H9 (cell line): ENCODE measurements around the gene BYSL. TPM values are rescaled to one million over a fixed set of nuclear protein-coding genes. Genes with fewer than 3 reads are reported as not detected.

ENCODE experiments used
- DNase-seq: peaks from one replicate; pipeline ENCODE4 v3.0.0-alpha.2; 2017
- H2AFZ ChIP-seq: one replicate; pipeline ENCODE4 v1.6.1; 2013; ENCODE audit warnings: mild to moderate bottlenecking, low read length, control low read depth, moderate library complexity
- H2AK5ac ChIP-seq: 2 replicates; pipeline ENCODE4 v1.6.1; 2013; ENCODE audit warnings: low read length, control low read depth, mixed read lengths; ENCODE audit not compliant: insufficient read length
- H2BK120ac ChIP-seq: one replicate; pipeline ENCODE4 v1.6.1; 2013; ENCODE audit warnings: low read depth, mild to moderate bottlenecking, low read length, control low read depth, inconsistent platforms; ENCODE audit not compliant: poor library complexity, severe bottlenecking
- H2BK12ac ChIP-seq: 2 replicates; pipeline ENCODE4 v1.6.1; 2013; ENCODE audit warnings: low read length, control low read depth, mixed read lengths, low read depth; ENCODE audit not compliant: insufficient read length
- H2BK15ac ChIP-seq: 2 replicates; pipeline ENCODE4 v1.6.1; 2013; ENCODE audit warnings: low read depth, low read length, control low read depth
- H2BK20ac ChIP-seq: one replicate; pipeline ENCODE4 v1.6.1; 2013; ENCODE audit warnings: low read depth, mild to moderate bottlenecking, low read length, control low read depth, inconsistent platforms; ENCODE audit not compliant: poor library complexity, severe bottlenecking
- H2BK5ac ChIP-seq: 2 replicates; pipeline ENCODE4 v1.6.1; 2013; ENCODE audit warnings: low read length, control low read depth, mixed read lengths; ENCODE audit not compliant: insufficient read length
- H3K14ac ChIP-seq: 2 replicates; pipeline ENCODE4 v1.6.1; 2013; ENCODE audit warnings: low read length, control low read depth; ENCODE audit not compliant: insufficient read depth
- H3K18ac ChIP-seq: 2 replicates; pipeline ENCODE4 v1.6.1; 2013; ENCODE audit warnings: low read depth, mild to moderate bottlenecking, mixed read lengths, low read length, control low read depth; ENCODE audit not compliant: insufficient read length
- H3K23ac ChIP-seq: 2 replicates; pipeline ENCODE4 v1.6.1; 2013; ENCODE audit warnings: low read length, control low read depth, mixed read lengths, low read depth; ENCODE audit not compliant: insufficient read length
- H3K23me2 ChIP-seq: 2 replicates; pipeline ENCODE4 v1.6.1; 2013; ENCODE audit warnings: low read depth, mild to moderate bottlenecking, mixed read lengths, low read length, control low read depth; ENCODE audit not compliant: insufficient read length, poor library complexity, severe bottlenecking
- H3K27ac ChIP-seq: 2 replicates; pipeline ENCODE4 v1.5.1; 2013; ENCODE audit warnings: low read length, control low read depth, mixed read lengths, low read depth; ENCODE audit not compliant: insufficient read length
- H3K27me3 ChIP-seq: 2 replicates; pipeline ENCODE4 v1.6.1; 2013; ENCODE audit warnings: low read length, control low read depth, inconsistent platforms; ENCODE audit not compliant: insufficient read depth
- H3K4ac ChIP-seq: 2 replicates; pipeline ENCODE4 v1.6.1; 2013; ENCODE audit warnings: low read depth, mild to moderate bottlenecking, control low read depth, inconsistent platforms, low read length, moderate library complexity
- H3K4me1 ChIP-seq: 2 replicates; pipeline ENCODE4 v1.6.1; 2013; ENCODE audit warnings: low read length, control low read depth, inconsistent platforms; ENCODE audit not compliant: insufficient read depth
- H3K4me2 ChIP-seq: 2 replicates; pipeline ENCODE4 v1.6.1; 2013; ENCODE audit warnings: low read length, control low read depth, mixed read lengths; ENCODE audit not compliant: insufficient read length, insufficient read depth
- H3K56ac ChIP-seq: 2 replicates; pipeline ENCODE4 v1.6.1; 2013; ENCODE audit warnings: low read depth, mild to moderate bottlenecking, mixed read lengths, low read length, control low read depth; ENCODE audit not compliant: insufficient read length
- H3K79me1 ChIP-seq: 2 replicates; pipeline ENCODE4 v1.6.1; 2013; ENCODE audit warnings: low read depth, mild to moderate bottlenecking, moderate library complexity, low read length, control low read depth, inconsistent platforms; ENCODE audit not compliant: insufficient read depth, poor library complexity, severe bottlenecking
- H3K79me2 ChIP-seq: 2 replicates; pipeline ENCODE4 v1.6.1; 2013; ENCODE audit warnings: low read length, control low read depth, inconsistent platforms; ENCODE audit not compliant: insufficient read depth
- H3K9ac ChIP-seq: 2 replicates; pipeline ENCODE4 v1.6.1; 2013; ENCODE audit warnings: low read length, control low read depth, mixed read lengths; ENCODE audit not compliant: insufficient read length; ENCODE audit errors: extremely low read depth
- H3K9me3 ChIP-seq: one replicate; pipeline ENCODE4 v1.6.1; 2013; ENCODE audit warnings: low read depth, low read length, inconsistent platforms; ENCODE audit not compliant: control insufficient read depth
- H3T11ph ChIP-seq: one replicate; pipeline ENCODE4 v1.6.1; 2013; ENCODE audit warnings: mild to moderate bottlenecking, low read length, control low read depth, inconsistent platforms
- H4K20me1 ChIP-seq: one replicate; pipeline ENCODE4 v1.6.1; 2013; ENCODE audit not compliant: control insufficient read depth, insufficient read length, insufficient read depth
- H4K5ac ChIP-seq: 2 replicates; pipeline ENCODE4 v1.6.1; 2013; ENCODE audit warnings: low read depth, mild to moderate bottlenecking, mixed read lengths, low read length, control low read depth; ENCODE audit not compliant: insufficient read length
- H4K8ac ChIP-seq: replicated peaks from 2 replicates; pipeline ENCODE4 v1.6.1; 2013; ENCODE audit warnings: low read length, control low read depth, mixed read lengths, low read depth; ENCODE audit not compliant: insufficient read length
- H4K91ac ChIP-seq: 2 replicates; pipeline ENCODE4 v1.6.1; 2013; ENCODE audit warnings: low read depth, mild to moderate bottlenecking, moderate library complexity, mixed read lengths, low read length, control low read depth; ENCODE audit not compliant: insufficient read length
- H3K27ac Mint-ChIP-seq, 3 experiments: 2 replicates in 2 of 3; 3 replicates in 1 of 3; pipeline ENCODE4 v1.8.0; 2020 to 2021; ENCODE audit warnings: mixed read lengths in 3 of 3, mild to moderate bottlenecking in 1 of 3, moderate library complexity in 1 of 3
- H3K27me3 Mint-ChIP-seq: 2 replicates; pipeline ENCODE4 v1.8.0; 2021; ENCODE audit warnings: low read depth, mild to moderate bottlenecking, moderate library complexity, mixed read lengths
- H3K36me3 Mint-ChIP-seq, 3 experiments: 2 replicates in 2 of 3; 3 replicates in 1 of 3; pipeline ENCODE4 v1.8.0; 2020 to 2021; ENCODE audit warnings: low read depth in 3 of 3, mixed read lengths in 3 of 3; ENCODE audit not compliant: insufficient read depth in 1 of 3
- H3K4me1 Mint-ChIP-seq, 2 experiments: 2 replicates each; pipeline ENCODE4 v1.8.0; 2020; ENCODE audit warnings: mixed read lengths in 2 of 2
- H3K4me3 Mint-ChIP-seq, 2 experiments: 2 replicates in 1 of 2; 3 replicates in 1 of 2; pipeline ENCODE4 v1.8.0; 2020 to 2021; ENCODE audit warnings: mild to moderate bottlenecking in 2 of 2, mixed read lengths in 2 of 2, moderate library complexity in 1 of 2
- H3K9me3 Mint-ChIP-seq, 2 experiments: 2 replicates in 1 of 2; 3 replicates in 1 of 2; pipeline ENCODE4 v1.8.0; 2020; ENCODE audit warnings: mild to moderate bottlenecking in 2 of 2, mixed read lengths in 2 of 2, moderate library complexity in 1 of 2
- WGBS: extraction: QIAGEN DNeasy Blood & Tissue Kit; methylation state at CpG from one replicate; pipeline ENCODE4 v1.1.7; 2013; ENCODE audit warnings: missing lambda C conversion rate, low lambda C conversion rate, mixed read lengths; ENCODE audit not compliant: insufficient read length; ENCODE audit errors: extremely low coverage; 5-methylcytosine and 5-hydroxymethylcytosine counted together
- total RNA-seq: library from RNA; stranded (reverse); gene quantifications from 2 replicates; pipeline ENCODE4 v1.2.1, GENCODE V29; 2021
- TF ChIP-seq, protein P1 (sequence below): fragments of 200-600 bp; sonication (generic); conservative IDR thresholded peaks from 3 replicates; pipeline ENCODE4 v1.8.0; 2021; ENCODE audit warnings: antibody characterized with exemption, mild to moderate bottlenecking

Gene BYSL
- total RNA-seq, 1 experiment from 2014 or later = 71.1 TPM

DNA sequence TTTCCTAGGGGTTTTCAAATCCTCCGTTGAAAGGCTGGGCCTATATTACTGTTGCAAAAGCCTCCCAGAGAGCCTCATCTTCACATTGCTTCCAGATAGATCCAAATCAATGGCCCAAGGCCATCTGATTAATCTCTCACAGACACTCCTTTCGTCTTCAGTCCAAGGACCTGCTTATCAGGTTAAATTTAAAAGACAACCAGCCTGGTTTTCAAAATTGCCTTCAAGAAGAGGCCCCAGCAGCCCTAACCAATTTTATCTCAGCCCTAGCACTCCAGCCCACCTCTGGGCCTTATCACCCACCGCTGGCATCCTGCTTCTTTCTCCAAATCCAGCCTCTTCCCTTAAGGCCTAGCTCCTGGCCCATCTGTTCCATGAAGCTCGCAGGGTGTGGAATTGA lies 35.8 kb downstream of the BYSL start:
- no peak overlapping the region for H2BK120ac ChIP-seq
- H3K9me3 ChIP-seq = no peaks in the 10 kb centered on the region
- no peaks in the 10 kb centered on the region; the same call in 1 of the 2 replicates for H3K27me3 Mint-ChIP-seq
- no peak for DNase-seq
- H2AFZ ChIP-seq = no peak overlapping the region
- no peak overlapping the region for H3K14ac ChIP-seq
- no peaks in the 10 kb centered on the region for H3K79me2 ChIP-seq
- H4K8ac ChIP-seq = no peak overlapping the region
- TF ChIP-seq, protein P1, sequence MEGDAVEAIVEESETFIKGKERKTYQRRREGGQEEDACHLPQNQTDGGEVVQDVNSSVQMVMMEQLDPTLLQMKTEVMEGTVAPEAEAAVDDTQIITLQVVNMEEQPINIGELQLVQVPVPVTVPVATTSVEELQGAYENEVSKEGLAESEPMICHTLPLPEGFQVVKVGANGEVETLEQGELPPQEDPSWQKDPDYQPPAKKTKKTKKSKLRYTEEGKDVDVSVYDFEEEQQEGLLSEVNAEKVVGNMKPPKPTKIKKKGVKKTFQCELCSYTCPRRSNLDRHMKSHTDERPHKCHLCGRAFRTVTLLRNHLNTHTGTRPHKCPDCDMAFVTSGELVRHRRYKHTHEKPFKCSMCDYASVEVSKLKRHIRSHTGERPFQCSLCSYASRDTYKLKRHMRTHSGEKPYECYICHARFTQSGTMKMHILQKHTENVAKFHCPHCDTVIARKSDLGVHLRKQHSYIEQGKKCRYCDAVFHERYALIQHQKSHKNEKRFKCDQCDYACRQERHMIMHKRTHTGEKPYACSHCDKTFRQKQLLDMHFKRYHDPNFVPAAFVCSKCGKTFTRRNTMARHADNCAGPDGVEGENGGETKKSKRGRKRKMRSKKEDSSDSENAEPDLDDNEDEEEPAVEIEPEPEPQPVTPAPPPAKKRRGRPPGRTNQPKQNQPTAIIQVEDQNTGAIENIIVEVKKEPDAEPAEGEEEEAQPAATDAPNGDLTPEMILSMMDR = no peak
- H3K23ac ChIP-seq = no peak overlapping the region
- H3K36me3 Mint-ChIP-seq = no peaks in the 10 kb centered on the region
- no peak overlapping the region for H3T11ph ChIP-seq
- no peak overlapping the region for H2BK12ac ChIP-seq
- WGBS = no CpG with 5 or more reads among the region's 4 CpGs
- no peaks in the 10 kb centered on the region for H3K27me3 ChIP-seq
- H3K9ac ChIP-seq = no peak overlapping the region
- no peak overlapping the region for H2BK20ac ChIP-seq
- no peak overlapping the region for H4K91ac ChIP-seq
- no peaks in the 10 kb centered on the region for H3K9me3 Mint-ChIP-seq
- H3K18ac ChIP-seq = no peak overlapping the region
- no peaks in the 10 kb centered on the region for H3K79me1 ChIP-seq
- H3K27ac ChIP-seq = no peak overlapping the region
- H2BK15ac ChIP-seq = no peak overlapping the region
- no peak overlapping the region for H2AK5ac ChIP-seq
- H3K27ac Mint-ChIP-seq = 0 out of 7 replicates have a peak overlapping the region, but pooled peaks of 1 of the 3 experiments have one; percentile 18
- peaks cover 5 to 12% of the 10 kb centered on the region in 2 experiments for H3K4me1 Mint-ChIP-seq
- no peaks in the 10 kb centered on the region for H4K20me1 ChIP-seq
- H4K5ac ChIP-seq = no peak overlapping the region
- no peaks in the 10 kb centered on the region for H3K4me1 ChIP-seq
- H3K4ac ChIP-seq = no peak overlapping the region
- H3K56ac ChIP-seq = no peak overlapping the region
- no peak overlapping the region for H2BK5ac ChIP-seq
- no peak overlapping the region for H3K4me3 Mint-ChIP-seq
- no peaks in the 10 kb centered on the region for H3K23me2 ChIP-seq
- H3K4me2 ChIP-seq = no peak overlapping the region
